ENCODE results near the gene CSTF3.

CSTF3 gene

DNA sequence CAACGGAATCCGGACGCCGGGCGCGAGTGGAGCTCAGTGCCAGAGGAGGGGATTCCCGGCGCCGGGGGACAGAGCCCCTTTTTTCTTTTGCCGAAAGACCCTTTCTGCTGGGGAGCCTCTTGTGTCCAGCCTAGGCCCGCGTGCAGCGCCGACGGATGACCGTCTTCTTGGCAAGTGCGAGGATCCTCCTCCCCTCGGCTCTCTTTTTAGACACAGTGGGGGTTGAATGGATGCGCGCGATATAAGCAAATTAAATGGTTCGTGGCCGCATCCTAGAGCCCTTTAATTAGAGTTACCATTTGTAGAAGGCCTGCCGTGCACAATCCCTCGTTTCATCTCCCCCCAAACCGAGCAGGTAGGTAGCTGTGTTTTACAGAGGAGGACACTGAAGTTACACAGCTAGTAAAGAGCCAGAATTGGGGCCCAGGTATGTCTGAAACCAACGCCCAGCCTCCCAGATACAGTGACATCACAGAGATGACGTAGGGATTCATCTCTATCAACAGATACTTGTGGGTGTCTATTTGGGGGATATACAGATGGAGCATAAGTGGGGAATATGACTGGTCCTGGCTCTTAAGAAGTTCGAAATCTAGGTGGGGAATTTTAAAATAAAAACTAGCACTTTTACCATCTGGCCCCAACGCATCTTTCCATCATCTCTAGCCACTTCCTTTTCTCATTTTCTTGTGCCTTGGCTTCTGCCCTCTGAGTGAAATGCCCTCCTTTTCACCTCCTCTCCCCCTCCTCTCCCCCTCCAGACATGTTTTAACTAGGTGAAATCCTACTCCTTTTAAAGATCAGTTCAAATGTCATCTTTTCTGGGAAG, 121.0 kb downstream of the CSTF3 start:
- DNase-seq: no peak

GRCh38 chr11:33039274-33040032, 121.8 kb downstream of the CSTF3 start, which contains the start of gene TCP11L1:
Gene TCP11L1 (plus strand): TSS chr11:33039572. CDS start chr11:33043774, 4,202 bp downstream.
- no peak for DNase-seq

DNA sequence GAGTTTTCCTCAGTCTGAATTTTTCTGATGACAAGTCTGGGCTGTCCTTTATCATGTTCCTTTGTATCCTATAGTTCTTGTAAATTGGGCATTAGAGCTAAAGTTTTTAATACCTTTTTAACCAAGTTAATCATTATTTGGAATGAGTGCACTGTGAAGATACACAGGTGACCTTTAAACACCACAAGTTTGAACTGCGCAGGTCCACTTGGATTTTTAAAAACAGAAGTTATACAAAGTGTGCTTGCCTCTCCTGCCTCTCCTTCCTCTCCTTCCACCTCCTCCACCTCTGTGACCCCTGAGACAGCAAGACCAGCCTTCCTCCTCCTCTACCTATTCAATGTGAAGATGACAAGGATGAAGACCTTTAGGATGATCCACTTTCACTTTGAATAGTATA, 126.3 kb downstream of the CSTF3 start:
- DNase-seq: no peak

Measured in NCI-H2081 treated with DMSO at 0.1 percent for 48 hours (cell line).